ENCODE measurements around the gene SHE.

- TF ChIP-seq CTCF (IDR thresholded peaks at IDR 0.05; ENCODE audit: extremely low read depth in 1 of 2, insufficient read depth in 1 of 2, low read depth in 1 of 2, low read length in 2 of 2) (no peak), POLR2A (IDR thresholded peaks at IDR 0.05; ENCODE audit: low read depth, low read length) (no peak)
These were observed 68.9 kb downstream of the SHE start for GRCh38 chr1:154433161-154433764.
